GM12878 (cell line): Measurements from ENCODE around the gene ZDHHC1. TPM values are rescaled to one million over a fixed set of nuclear protein-coding genes. Genes with fewer than 3 reads are reported as not detected.

Experiments
- ATAC-seq: fragments of 200-7000 bp; cut with Tn5 transposase; 3 replicates; pipeline ENCODE4 v1.9.1; 2020; ENCODE audit warnings: mild to moderate bottlenecking, moderate library complexity
- BruUV-seq: library from RNA; stranded (reverse); fragments of 400-500 nt; replicated peaks from 2 replicates; lab custom pipeline; 2021; lab: Mats Ljungman, UMichigan
- CTCF ChIA-PET: fragments of 300-600 bp; sonication (Branson Sonifier 250); formaldehyde crosslinking; extraction: SDS; loops from one replicate; lab custom pipeline; 2021; ENCODE audit warnings: inconsistent platforms; lab: Yijun Ruan, JAX
- POLR2A ChIA-PET: fragments of 350-600 bp; formaldehyde crosslinking; extraction: SDS; loops from one replicate; lab custom pipeline; 2021; ENCODE audit warnings: inconsistent platforms; lab: Charles Lee
- RAD21 ChIA-PET: fragments of 300-600 bp; sonication (Branson Sonifier 250); formaldehyde crosslinking; loops from one replicate; lab custom pipeline; 2023; ENCODE audit warnings: antibody characterized with exemption; ENCODE audit not compliant: unreplicated experiment; lab: Charles Lee
- SMC1A ChIA-PET: fragments of 300-600 bp; sonication (Branson Sonifier 250); formaldehyde crosslinking; loops from one replicate; lab custom pipeline; 2023; ENCODE audit not compliant: unreplicated experiment, uncharacterized antibody; lab: Charles Lee
- DNase-seq: peaks from one replicate; pipeline ENCODE4 v3.0.0-alpha.2; 2011; ENCODE audit warnings: low read depth, low spot score
- FAIRE-seq: peaks from 3 replicates; lab custom pipeline; 2011; peaks lifted over from hg19 to GRCh38; lab: Jason Lieb, UNC
- H2AFZ ChIP-seq: 2 replicates; pipeline ENCODE4 v1.6.0; 2011; ENCODE audit warnings: low read depth, low read length, control low read depth; ENCODE audit not compliant: control insufficient read depth
- H3K27ac ChIP-seq: 2 replicates; pipeline ENCODE4 v1.5.1; 2011; ENCODE audit warnings: control low read depth; ENCODE audit not compliant: control insufficient read depth, insufficient read depth
- H3K27me3 ChIP-seq, 2 experiments: replicated peaks in 1 of 2; 2 replicates each; pipeline versions ENCODE4 v1.6.0 to v1.6.1; 2011; ENCODE audit warnings: low read length in 1 of 2; ENCODE audit not compliant: control insufficient read depth in 2 of 2, insufficient read depth in 2 of 2
- H3K36me3 ChIP-seq, 2 experiments: 2 replicates each; pipeline ENCODE4 v1.5.1; 2011; ENCODE audit warnings: low read length in 1 of 2; ENCODE audit not compliant: control insufficient read depth in 2 of 2, insufficient read depth in 2 of 2
- H3K4me1 ChIP-seq: 2 replicates; pipeline ENCODE4 v1.6.1; 2011; ENCODE audit warnings: mild to moderate bottlenecking, low read length, moderate library complexity, mixed read lengths; ENCODE audit not compliant: control insufficient read depth, insufficient read depth
- H3K4me2 ChIP-seq: 2 replicates; pipeline ENCODE4 v1.6.0; 2011; ENCODE audit warnings: control low read depth; ENCODE audit not compliant: control insufficient read depth, insufficient read depth
- H3K4me3 ChIP-seq: fragments of 200-600 bp; sonication (generic); 2 replicates; pipeline ENCODE4 v1.5.1; 2016
- H3K79me2 ChIP-seq: 2 replicates; pipeline ENCODE4 v1.6.0; 2011; ENCODE audit warnings: low read length; ENCODE audit not compliant: control insufficient read depth, insufficient read depth
- H3K9ac ChIP-seq: 2 replicates; pipeline ENCODE4 v1.8.0; 2011; ENCODE audit warnings: low read length, control low read depth, mixed read lengths; ENCODE audit not compliant: control insufficient read depth, insufficient read depth
- H3K9me3 ChIP-seq: replicated peaks from 3 replicates; pipeline ENCODE4 v1.5.1; 2011; ENCODE audit warnings: mild to moderate bottlenecking, low read length; ENCODE audit not compliant: control insufficient read depth, insufficient read depth
- H4K20me1 ChIP-seq: 2 replicates; pipeline ENCODE4 v1.6.0; 2011; ENCODE audit not compliant: control insufficient read depth, insufficient read depth
- ATF2 ChIP-seq: IDR thresholded peaks from 2 replicates; pipeline ENCODE4 v1.6.1; 2012; ENCODE audit warnings: low read length, inconsistent platforms
- BMI1 ChIP-seq: fragments of 450-650 bp; IDR thresholded peaks from 2 replicates; pipeline ENCODE4 v1.6.1; 2016; ENCODE audit warnings: mild to moderate bottlenecking, moderate library complexity, borderline replicate concordance
- CUX1 ChIP-seq: IDR thresholded peaks from 2 replicates; pipeline ENCODE4 v1.6.1; 2012; ENCODE audit warnings: improper control_type of control experiment, low read depth, low read length; ENCODE audit not compliant: insufficient replicate concordance
- DPF2 ChIP-seq: fragments of 450-650 bp; IDR thresholded peaks from 2 replicates; pipeline ENCODE4 v1.6.1; 2017; ENCODE audit warnings: mild to moderate bottlenecking
- MLLT1 ChIP-seq: fragments of 450-650 bp; IDR thresholded peaks from 2 replicates; pipeline ENCODE4 v1.6.1; 2016; ENCODE audit warnings: mild to moderate bottlenecking
- MXI1 ChIP-seq: fragments of 150-350 bp; IDR thresholded peaks from 2 replicates; pipeline ENCODE4 v1.6.1; 2011; ENCODE audit warnings: low read depth, mild to moderate bottlenecking, inconsistent platforms, low read length, improper control_type of control experiment
- MYB ChIP-seq: fragments of 150-350 bp; IDR thresholded peaks from 2 replicates; pipeline ENCODE4 v1.6.1; 2014; ENCODE audit warnings: mild to moderate bottlenecking, low read depth, low read length, borderline replicate concordance
- NFIC ChIP-seq: IDR thresholded peaks from 2 replicates; pipeline ENCODE4 v1.6.1; 2012; ENCODE audit warnings: low read depth, mild to moderate bottlenecking, inconsistent platforms, low read length, moderate library complexity
- NFYB ChIP-seq: IDR thresholded peaks from 2 replicates; pipeline ENCODE4 v1.6.1; 2011; ENCODE audit warnings: low read depth, mild to moderate bottlenecking, low read length, improper control_type of control experiment, moderate library complexity; ENCODE audit not compliant: insufficient read depth
- PAX5 ChIP-seq: IDR thresholded peaks from 2 replicates; pipeline ENCODE4 v1.6.1; 2011; ENCODE audit warnings: low read depth, low read length, borderline replicate concordance
- YY1 ChIP-seq: IDR thresholded peaks from 2 replicates; pipeline ENCODE4 v1.6.1; 2011; ENCODE audit warnings: low read depth, mild to moderate bottlenecking, low read length
- ZBED1 ChIP-seq: IDR thresholded peaks from 2 replicates; pipeline ENCODE4 v1.6.1; 2016; ENCODE audit warnings: borderline replicate concordance
- ZBTB33 ChIP-seq: fragments of 450-650 bp; IDR thresholded peaks from 2 replicates; pipeline ENCODE4 v1.6.1; 2017; ENCODE audit warnings: mild to moderate bottlenecking
- WGBS: methylation state at CpG from one replicate; pipeline ENCODE4 v1.1.6; 2016; ENCODE audit warnings: low lambda C conversion rate; ENCODE audit not compliant: insufficient replicate concordance, insufficient coverage; ENCODE audit errors: missing lambda C conversion rate; 5-methylcytosine and 5-hydroxymethylcytosine counted together
- in situ Hi-C: fragments of 300-500 bp; cut with MboI; formaldehyde crosslinking; loops from 9 replicates; pipeline ENCODE4 v1.14.3; 2018; ENCODE audit warnings: mixed read lengths
- intact Hi-C: fragments of 100-400 bp; cut with micrococcal nuclease; formaldehyde crosslinking; loops from one replicate; pipeline ENCODE4 v1.14.2; 2022; ENCODE audit not compliant: unreplicated experiment
- polyA plus RNA-seq, 11 experiments: library from polyadenylated mRNA; depleted of rRNA in 4 of 11; unstranded in 6 of 11; stranded (reverse) in 5 of 11; fragments of >200 nt; fragmentation: Nextera tagmentation in 4 of 11; fragmentation: Illumina TruSeq in 1 of 11; extraction: Ambion mirVana in 4 of 11; extraction: Trizol in 1 of 11; gene quantifications; 1 replicate in 1 of 11; 2 replicates in 10 of 11; pipeline versions ENCODE4 v1.2.1 to v1.2.3, GENCODE V29; 2011 to 2016; ENCODE audit warnings: inconsistent platforms in 2 of 11, missing spikeins in 2 of 11, low read depth in 1 of 11
- total RNA-seq, 4 experiments: library from RNA; depleted of rRNA in 3 of 4; stranded (reverse); fragments of >200 nt in 3 of 4; fragmentation: Illumina TruSeq in 1 of 4; extraction: Trizol in 1 of 4; gene quantifications; 2 replicates each; pipeline versions ENCODE4 v1.2.1 to v1.2.3, GENCODE V29; 2013 to 2021

The ZDHHC1 gene
- total and polyA plus RNA-seq, 10 of the 15 experiments (the other 5 are each of a cell fraction or from before 2014, with no cell fraction given): 0.07 to 1.2 (median 0.66) TPM; not detected in 2

- no peak for TF ChIP-seq PAX5
- no peak for TF ChIP-seq YY1
- no peak for TF ChIP-seq MXI1
- no peak for TF ChIP-seq NFYB
- TF ChIP-seq CUX1: no peak
- no peak for TF ChIP-seq ZBED1
- TF ChIP-seq NFIC: no peak
Observed at GRCh38 chr16:67463059-67463458, 46.8 kb upstream of the ZDHHC1 start (continued).

GRCh38 chr16:67462279-67462655 lies 46.0 kb upstream of the ZDHHC1 start:
- no peak overlapping the region for H3K27ac ChIP-seq
- ChIA-PET SMC1A (no interaction called here), CTCF (interaction anchor here (1.0 to 8.0 kb wide), 3 partner anchors 14 to 113 kb away, joined by 3 to 81 read pairs (median 4); no protein-coding TSS in a partner anchor), RAD21 (interaction anchor here (2.2 kb wide), 1 partner anchor 34 kb away, joined by 7 read pairs; no protein-coding TSS in a partner anchor), POLR2A (interaction anchor here (1.1 kb wide), 1 partner anchor 14 kb away, joined by 7 read pairs; no protein-coding TSS in a partner anchor)
- peaks cover 12% of the 10 kb centered on the region for H3K79me2 ChIP-seq
- FAIRE-seq (no peak), ATAC-seq (no peak), DNase-seq (no peak)
- peaks cover 4 to 7% of the 10 kb centered on the region in 2 experiments; a peak in 3 of 4 replicates for H3K36me3 ChIP-seq
- H2AFZ ChIP-seq: no peak overlapping the region
- BruUV-seq: no TSS peak
- H3K4me2 ChIP-seq: no peak overlapping the region
- no peaks in the 10 kb centered on the region for H3K9me3 ChIP-seq
- H3K4me3 ChIP-seq: no peak overlapping the region
- in situ Hi-C loops: no loop called here
- H3K9ac ChIP-seq: no peak overlapping the region
- 98% methylated on average over 5 of the region's 5 CpGs for WGBS
- intact Hi-C loops: no loop called here
- peaks cover 21% of the 10 kb centered on the region for H4K20me1 ChIP-seq
- H3K27me3 ChIP-seq: no peaks in the 10 kb centered on the region
- H3K4me1 ChIP-seq: peaks cover 4% of the 10 kb centered on the region
- TF ChIP-seq DPF2 (no peak), ZBTB33 (no peak), ATF2 (no peak), MLLT1 (no peak), YY1 (no peak), MYB (no peak), BMI1 (no peak)
